HG03025 (cell line): ENCODE results near the gene HOXA1.
"Not testable (repeated sequence)": the region's sequence is repeated elsewhere in the genome, so short reads cannot be mapped to it uniquely, and the experiment has no call there.

Source experiments
- ATAC-seq: cut with Tn5 transposase; IDR thresholded peaks from one replicate; pipeline ENCODE4 v1.9.1; 2021; ENCODE audit warnings: mild to moderate bottlenecking, moderate library complexity; ENCODE audit not compliant: unreplicated experiment, low FRiP score

HOXA1 gene

DNA sequence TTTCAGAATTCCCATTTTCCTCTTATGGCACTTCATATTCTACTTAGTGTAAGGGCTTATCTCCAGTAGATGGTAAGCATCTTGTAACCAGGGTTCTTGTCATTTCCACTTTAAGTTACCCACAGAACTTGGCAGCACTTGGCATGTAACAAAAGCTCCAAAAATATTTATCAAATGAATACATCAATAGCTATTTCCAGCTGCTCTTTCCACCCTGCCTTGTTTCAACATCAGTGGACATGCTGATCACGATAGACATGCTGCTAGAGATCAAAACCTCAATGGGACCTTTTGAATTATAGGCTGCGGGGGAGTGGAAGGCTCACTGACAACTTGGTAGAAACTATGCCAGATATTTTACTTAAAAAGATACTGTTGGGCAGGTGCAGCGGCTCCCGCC lies 32.9 kb downstream of the HOXA1 start:
- ATAC-seq, result no peak

DNA sequence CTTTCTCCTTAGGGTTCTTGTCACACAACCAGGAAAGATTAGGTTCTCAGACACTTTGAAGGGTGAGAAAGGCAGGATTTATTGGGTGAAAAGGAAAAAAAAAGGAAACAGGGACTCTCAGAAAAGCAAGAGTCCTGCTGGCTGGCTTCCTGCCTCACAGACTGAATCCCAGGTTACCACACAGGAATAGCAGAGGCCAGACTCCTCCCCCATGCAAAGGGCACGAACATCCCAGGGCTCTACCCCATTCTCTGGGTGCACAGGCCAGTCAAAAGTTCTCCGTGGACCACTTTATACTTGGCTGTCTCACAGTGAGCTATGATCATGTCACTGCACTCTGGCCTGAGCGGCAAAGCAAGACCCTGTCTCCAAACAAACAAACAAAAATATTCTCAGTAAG lies 42.6 kb downstream of the HOXA1 start:
- ATAC-seq, result no peak

DNA sequence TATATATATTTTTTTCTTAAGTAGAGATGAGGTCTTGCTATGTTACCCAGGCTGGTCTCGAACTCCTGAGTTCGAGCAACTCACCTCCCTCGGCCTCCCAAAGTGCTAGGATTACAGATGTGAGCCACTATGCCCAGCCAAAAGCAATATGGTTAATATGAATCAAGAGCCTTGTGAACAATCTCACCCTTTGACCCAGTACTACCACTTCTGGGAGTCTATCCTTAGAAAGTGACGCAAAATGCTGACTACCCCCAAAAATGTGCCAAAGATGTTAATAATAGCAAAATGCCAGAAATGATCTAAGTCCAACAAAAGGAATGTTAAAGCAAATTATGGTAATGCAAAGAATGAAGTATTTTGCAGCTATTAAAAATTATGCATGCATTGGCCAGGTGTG lies 44.3 kb downstream of the HOXA1 start:
- ATAC-seq, result no peak

DNA sequence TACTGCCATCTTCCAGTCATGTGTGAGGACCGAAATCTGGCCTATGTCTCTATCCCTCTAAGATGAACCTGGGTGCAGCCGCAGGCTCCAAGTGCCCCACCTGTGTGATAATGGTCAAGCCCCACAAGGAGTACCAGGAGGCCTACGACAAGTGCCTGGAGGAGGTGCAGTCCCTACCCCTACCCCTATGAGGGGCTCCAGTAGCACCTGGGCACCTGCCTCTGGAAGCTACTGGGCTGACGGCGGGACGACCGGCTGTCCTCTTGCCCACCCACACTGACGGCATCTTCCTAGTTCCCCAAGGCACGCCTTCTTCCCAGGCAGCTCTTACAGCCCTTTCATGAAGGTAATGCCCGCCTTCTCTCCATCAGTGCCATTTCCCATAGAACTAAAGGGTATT lies 47.4 kb downstream of the HOXA1 start:
- no peak for ATAC-seq

DNA sequence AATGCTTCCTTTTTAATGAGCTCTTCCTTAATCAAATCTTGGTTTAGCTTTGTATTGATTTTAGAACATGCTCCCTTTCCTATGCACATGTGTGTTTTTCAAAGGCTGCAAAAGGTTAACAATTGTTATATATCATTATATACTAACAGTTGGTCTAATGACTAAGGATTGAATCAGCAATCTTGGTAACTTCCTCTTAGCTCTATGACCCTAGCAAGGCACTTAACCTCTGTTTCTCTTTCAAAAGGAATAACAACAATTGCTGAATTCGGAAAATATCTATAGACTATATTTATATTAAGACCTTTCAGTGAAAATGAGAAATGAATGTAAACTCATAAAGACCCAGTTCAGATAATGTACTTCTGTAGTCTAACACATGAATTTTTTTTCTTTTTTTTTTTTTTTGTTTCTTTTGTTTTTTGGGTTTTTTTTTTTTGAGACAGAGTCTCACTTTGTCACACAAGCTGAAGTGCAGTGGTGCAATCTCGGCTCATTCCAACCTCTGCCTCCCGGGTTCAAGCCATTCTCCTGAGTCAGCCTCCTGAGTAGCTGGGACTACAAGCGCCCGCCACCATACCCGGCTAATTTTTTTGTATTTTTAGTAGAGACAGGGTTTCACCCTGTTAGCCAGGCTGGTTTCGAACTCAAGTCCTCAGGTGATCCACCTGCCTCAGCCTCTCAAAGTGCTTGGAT lies 48.8 kb downstream of the HOXA1 start:
- no peak for ATAC-seq

DNA sequence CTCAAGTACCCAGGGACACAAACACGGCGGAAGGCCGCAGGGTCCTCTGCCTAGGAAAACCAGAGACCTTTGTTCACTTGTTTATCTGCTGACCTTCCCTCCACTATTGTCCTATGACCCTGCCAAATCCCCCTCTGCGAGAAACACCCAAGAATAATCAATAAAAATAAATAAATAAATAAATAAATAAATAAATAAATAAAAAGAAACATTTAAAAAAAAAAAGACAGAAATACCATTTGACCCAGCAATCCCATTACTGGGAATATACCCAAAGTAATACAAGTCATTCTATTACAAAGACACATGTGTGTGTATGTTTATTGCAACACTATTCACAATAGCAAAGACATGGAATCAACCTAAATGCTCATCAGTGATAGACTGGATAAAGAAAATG lies 49.8 kb downstream of the HOXA1 start:
- ATAC-seq, result not testable (repeated sequence)

DNA sequence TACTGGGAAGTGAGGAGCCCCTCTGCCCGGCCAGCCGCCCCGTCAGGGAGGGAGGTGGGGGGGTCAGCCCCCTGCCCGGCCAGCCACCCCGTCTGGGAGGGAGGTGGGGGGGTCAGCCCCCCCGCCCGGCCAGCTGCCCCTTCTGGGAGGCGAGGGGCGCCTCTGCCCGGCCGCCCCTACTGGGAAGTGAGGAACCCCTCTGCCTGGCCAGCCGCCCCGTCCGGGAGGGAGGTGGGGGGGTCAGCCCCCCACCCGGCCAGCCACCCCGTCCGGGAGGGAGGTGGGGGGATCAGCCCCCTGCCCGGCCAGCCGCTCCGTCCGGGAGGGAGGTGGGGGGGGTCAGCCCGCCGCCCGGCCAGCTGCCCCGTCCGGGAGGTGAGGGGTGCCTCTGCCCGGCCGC lies 50.7 kb downstream of the HOXA1 start:
- ATAC-seq, result not testable (repeated sequence)
